Esophagus squamous epithelium (tissue), 4 donors: ENCODE measurements around the gene METTL24.

Experiments
- CTCF ChIP-seq, 6 experiments: fragments of 450-650 bp in 4 of 6; fragments of 200-600 bp in 2 of 6; sonication (generic) in 2 of 6; IDR thresholded peaks; one replicate each; pipeline ENCODE4 v1.5.1; 2016 to 2019; ENCODE audit warnings: antibody characterized with exemption in 6 of 6, mild to moderate bottlenecking in 4 of 6, moderate library complexity in 4 of 6
- POLR2A ChIP-seq, 4 donors: fragments of 450-650 bp; IDR thresholded peaks; one replicate each; pipeline ENCODE4 v1.6.1; 2017; ENCODE audit warnings: antibody characterized with exemption in 4 of 4, mild to moderate bottlenecking in 4 of 4, moderate library complexity in 3 of 4

- TF ChIP-seq POLR2A (IDR thresholded peaks at IDR 0.05), result no peak
- no peak for TF ChIP-seq CTCF (IDR thresholded peaks at IDR 0.05)
Observed at GRCh38 chr6:110315869-110316398, 42.2 kb downstream of the METTL24 start.
